NCI-H2029 treated with DMSO at 0.1 percent for 48 hours (cell line): ENCODE data around the gene FBXO5.
"Not testable (repeated sequence)": the region's sequence is repeated elsewhere in the genome, so short reads cannot be mapped to it uniquely, and the experiment has no call there.

Experiments used
- DNase-seq: peaks from one replicate; lab custom pipeline; 2025; lab: John Stamatoyannopoulos, UW

Gene FBXO5, protein sequence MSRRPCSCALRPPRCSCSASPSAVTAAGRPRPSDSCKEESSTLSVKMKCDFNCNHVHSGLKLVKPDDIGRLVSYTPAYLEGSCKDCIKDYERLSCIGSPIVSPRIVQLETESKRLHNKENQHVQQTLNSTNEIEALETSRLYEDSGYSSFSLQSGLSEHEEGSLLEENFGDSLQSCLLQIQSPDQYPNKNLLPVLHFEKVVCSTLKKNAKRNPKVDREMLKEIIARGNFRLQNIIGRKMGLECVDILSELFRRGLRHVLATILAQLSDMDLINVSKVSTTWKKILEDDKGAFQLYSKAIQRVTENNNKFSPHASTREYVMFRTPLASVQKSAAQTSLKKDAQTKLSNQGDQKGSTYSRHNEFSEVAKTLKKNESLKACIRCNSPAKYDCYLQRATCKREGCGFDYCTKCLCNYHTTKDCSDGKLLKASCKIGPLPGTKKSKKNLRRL

DNA sequence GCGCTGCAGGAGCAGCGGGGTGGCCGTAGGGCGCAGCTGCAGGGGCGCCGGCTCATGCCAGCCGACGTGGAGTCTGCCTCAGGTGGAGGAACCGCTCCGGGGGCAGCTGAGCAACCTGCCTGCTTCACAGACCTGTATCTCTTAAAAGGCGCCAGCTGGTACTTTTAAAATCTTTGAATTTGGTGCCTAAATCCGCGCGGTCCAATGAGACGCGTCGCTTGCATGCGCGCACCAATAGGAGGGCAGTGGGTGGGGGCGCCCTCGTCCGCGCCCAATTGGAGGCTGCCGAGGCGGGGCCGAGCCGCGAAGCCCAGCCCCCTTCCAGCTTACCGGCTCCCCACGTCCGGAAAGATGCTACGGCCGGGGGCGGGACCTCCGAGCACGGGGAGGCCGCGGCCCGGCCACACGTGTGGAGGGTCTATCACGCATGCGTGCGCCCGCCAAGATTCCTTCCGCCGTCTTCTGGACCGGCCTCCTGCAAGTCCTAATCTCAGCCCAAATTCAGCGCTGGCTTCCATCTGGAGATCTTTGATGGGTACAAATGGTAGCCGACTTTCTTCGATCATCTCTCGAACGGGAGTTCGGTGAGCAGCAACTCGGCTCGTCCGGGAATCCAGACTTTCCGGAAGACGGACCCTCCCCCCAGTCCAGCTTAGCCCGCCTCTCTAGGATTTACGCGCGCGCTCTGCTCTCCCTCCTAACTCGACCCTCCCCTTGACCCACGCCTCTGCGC lies at the start of gene FBXO5:
Gene FBXO5 (minus strand): TSS at position 138 of the 733 bp plus-strand sequence. CDS start 82 bp downstream, at position 56.
- DNase-seq, result peak; percentile 67

DNA sequence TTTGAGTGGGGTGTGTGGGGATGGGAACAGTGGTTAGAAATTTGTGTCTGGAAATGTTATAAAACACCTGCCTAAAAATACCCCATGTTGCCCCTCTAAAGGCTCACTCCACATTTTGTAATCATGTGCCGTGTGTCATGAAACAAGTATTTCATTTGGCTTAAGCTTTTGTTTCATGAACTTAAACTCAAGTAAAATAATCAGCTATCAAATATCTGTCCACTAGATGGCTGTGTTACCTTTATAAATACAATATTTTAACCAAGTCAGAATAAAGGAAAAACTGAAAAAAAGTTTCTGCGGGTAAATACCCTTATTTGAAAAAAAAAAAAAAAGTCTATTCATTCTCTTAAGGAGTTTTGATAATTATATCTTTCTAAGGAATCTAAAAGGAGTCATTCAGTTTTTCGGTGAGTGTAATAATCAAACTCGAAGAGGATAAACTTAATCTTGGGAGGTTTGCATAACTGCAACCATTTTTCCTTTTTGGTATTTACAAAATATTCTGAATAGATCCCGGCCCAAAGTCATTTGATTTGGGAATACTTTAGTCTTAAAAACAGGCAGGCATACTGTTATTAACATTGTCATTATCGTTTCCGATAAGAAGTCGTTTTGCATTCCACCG lies 49.5 kb upstream of the FBXO5 start:
- DNase-seq, result no peak

DNA sequence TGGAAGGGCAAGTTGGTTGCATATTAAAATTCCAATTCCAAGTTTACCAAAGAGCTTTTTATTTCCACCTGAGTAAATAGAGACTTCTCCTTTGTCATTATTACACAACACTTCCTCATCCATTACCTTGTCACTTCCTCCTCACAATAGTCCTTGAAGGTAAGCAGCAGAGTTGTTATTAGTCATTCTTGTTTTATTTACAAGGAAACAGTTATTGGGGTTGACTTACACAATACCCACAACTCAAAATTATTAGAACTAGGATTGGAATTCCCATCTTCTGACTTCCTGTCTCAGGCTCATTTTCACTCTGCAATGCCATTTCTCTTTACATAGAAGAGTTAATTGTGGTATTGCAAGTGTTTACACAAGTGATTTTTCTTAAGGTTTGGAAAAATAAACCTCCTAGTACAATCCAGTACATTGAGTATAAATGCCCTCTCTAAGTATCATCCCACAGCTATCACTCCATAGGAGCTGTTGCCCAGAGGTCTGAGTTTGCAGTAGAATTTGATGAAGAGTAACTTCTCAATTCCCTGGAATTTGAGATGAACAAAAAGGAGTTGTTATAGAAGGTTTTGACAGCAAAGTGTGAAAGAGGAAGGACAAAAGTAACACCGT lies 48.6 kb upstream of the FBXO5 start:
- no peak for DNase-seq

DNA sequence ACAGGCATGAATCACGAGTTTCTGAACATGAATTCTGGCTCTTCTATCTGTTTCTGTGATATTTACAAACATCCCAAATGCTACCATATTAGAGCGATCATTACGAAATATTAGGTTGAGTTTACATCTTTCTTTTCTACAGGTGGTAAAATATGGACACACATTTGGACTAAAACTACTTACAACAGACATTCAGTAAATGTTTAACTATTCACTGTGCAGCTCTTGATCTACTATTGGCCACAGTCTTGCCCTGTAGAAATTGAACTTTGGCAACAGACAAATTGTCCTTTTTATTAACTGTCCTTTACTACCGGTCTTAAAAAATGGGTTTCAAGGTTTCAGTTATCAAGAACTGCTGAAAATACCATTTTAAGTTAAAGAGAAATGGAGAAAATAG lies 46.1 kb upstream of the FBXO5 start:
- no peak for DNase-seq

DNA sequence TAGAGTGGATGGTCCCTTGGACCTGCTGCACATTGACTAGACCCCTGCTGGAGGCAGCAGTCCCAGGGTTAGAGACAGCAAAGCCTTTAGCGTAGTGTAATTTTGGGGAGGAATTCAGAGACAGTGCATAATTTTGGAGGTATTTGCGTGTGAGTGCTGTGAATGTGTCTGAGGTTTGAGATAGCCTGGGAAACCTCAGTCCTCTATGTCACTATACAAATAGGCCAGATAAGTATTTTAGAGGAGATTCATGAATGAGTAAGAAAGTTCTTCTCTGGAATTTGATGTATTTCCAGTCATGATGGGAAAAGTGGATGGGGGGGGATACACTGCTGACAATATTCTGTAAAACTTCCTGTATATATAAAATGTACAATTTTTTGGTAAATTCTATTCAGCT lies 45.4 kb upstream of the FBXO5 start:
- no peak for DNase-seq

DNA sequence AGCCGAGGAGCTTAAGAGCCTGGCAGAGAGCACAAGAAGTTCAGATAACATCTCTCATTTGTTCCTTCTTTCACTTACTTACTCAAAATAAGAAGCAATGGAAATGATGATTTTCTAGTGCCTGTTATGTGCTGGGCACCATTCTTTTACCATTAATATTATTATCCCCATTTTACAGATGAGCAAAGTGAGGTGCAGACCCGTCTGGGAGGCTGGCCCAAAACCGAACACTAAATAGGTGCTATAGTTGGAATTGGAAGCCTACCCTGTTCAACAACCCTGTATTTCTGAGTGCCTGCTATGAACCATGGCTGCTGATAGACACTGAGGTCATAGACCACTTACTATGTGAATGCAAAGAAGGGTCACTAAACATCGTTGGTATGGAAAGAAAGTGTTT lies 44.6 kb upstream of the FBXO5 start:
- DNase-seq, result no peak

DNA sequence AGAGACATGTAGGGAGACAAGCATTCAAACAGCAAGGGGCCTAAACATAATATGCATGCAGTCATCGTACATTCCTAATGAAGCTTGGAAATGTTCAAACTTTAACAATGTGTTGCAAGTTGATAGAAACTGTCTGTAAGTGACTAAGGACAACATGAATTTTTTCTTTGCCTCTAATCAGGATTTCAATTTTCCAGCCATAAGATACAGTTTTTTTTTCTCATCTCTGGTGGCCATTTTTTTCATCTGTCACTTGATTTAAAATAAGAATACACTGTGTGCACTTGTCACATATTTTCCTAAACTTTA lies 41.8 kb upstream of the FBXO5 start:
- DNase-seq, result no peak

DNA sequence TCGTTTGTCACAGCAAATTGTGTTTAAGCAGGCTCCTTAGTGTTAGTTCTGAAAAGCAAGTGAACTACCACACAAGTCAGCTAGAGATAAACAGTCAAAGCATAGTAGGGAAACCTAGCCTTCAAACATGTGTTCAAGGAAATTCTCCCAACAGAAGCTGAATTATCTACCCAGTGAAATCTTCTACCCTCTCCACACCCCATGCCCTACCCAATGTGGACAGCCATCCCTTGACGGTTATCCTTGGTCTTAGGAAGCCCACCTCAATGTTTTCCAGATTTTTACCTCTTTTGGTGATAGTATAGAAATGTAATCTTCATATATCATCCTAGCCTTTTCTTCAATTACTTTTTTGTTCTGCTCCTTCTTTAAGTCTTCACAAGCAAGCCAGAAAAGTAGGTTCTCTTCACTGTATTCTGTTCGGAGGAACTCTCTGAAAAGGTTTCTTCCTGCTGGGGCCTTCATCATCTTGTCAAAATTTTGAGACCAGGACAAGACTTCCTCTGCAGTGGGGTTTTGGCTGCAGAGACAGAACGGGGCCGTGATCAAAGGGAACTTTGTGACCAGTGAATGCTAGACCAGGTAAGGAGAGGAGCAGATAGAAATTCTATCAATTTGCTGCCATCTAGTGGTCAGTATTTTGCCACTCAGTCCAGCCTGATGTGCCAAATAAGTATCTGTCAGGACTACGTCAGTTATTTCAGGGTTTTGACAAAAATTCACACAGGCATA lies 41.3 kb upstream of the FBXO5 start:
- DNase-seq, result no peak

DNA sequence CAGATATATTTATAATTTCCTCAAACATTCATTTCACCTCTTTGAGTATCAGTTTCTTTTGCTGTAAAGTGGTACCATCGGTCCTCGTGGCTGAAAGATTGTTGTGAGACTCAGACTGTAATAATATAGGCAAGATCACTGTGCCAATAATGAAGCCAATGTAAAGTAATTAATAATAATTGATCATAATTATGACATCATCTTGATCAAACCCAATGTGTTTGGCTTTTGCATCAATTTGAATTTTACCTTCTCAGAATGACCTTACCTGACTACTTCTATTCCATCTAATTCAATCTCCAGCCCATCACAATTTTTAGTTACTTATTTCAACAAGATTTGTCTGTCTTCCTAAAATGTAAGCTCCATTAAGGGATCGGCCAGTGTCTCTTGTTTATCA lies 35.5 kb upstream of the FBXO5 start:
- no peak for DNase-seq

DNA sequence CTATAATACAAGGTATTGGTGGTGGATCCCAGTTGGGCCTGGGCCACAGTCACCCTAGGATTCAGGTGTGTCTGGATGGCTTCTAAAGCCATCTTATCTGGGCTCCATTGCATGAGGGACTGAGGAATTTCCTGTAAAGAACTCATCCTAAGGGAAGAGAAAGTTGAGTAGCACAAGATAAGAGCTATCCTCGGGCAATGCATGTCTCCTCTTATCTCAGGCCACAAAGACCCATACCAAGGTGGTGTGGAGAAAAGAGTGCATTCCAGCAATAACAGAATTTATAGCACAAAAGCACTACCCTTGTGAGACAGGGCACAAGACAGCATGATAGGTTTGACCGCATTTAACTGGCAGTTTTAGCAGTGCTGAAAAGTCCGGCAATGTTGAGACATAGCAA lies 34.0 kb upstream of the FBXO5 start:
- DNase-seq, result no peak

DNA sequence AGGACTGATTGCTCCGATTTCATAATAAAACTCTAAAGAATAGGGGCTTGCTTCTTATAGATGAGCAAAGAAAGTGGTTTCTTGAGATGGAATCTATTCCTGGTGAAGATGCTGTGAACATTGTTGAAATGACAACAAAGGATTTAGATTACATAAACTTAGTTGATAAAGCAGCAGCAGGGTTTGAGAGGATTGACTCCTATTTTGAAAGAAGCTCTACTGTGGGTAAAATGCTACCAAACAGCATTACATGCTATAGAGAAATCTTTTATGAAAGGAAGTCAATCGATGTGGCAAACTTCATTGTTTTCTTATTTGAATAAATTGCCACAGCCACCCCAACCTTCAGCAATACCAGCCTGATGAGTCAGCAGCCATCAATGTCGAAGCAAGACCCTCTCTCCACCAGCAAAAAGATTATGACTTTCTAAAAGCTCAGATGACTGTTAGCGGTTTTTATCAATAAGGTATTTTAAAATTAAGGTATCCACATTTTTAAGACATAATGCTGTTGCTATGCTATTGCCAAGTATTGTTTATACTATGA lies 32.3 kb upstream of the FBXO5 start:
- no peak for DNase-seq

DNA sequence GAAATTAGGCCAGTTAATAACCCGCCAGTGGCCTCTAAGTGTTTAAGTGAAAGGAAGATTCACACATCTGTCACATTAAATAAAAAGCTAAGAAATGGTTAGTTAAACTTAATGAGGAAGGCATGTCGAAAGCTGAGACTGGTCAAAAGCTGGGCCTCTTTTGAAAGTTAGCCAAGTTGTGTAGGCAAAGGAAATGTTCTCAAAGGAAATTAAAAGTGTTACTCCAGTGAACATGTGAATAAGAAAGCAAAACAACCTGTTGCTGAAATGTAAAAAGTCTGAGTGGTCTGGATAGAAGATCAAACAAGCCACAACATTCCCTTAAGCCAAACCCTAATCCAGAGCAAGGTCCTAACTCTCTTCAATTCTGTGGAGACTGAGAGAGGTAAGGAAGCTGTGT lies 30.6 kb upstream of the FBXO5 start:
- DNase-seq, result no peak

DNA sequence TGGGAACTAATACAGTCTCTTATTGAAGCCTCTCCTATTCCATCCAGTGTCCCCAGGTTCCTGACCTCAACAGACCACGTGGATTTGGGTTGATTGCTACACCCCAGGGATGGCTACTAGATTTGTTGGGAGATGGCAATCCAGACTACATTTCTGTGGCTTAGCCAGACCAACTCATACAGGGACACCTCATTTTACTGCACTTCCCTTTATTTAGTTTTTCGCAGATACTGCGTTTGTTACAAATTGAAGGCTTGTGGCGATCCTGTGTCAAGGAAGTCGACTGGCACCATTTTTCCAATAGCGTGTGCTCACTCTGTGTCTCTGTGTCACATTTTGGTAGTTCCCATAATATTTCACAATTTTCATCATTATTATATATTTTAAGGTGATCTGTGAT lies 30.0 kb upstream of the FBXO5 start:
- no peak for DNase-seq

DNA sequence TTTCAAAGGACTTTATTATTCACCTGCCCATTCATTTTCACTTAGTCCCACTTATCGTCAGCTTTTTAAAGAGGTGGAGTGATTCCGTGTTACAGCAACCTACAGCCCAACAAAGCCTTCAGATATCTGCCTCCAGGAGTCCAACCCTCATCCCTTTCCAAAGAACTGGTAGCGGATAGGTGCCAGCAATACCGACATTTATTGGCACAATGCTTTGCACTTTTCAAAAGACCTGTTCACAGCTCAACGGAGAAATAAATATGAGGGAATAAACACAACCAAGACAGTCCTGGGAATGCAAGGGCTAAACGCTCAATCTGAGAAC lies 20.5 kb upstream of the FBXO5 start:
- DNase-seq, result peak; percentile 37

DNA sequence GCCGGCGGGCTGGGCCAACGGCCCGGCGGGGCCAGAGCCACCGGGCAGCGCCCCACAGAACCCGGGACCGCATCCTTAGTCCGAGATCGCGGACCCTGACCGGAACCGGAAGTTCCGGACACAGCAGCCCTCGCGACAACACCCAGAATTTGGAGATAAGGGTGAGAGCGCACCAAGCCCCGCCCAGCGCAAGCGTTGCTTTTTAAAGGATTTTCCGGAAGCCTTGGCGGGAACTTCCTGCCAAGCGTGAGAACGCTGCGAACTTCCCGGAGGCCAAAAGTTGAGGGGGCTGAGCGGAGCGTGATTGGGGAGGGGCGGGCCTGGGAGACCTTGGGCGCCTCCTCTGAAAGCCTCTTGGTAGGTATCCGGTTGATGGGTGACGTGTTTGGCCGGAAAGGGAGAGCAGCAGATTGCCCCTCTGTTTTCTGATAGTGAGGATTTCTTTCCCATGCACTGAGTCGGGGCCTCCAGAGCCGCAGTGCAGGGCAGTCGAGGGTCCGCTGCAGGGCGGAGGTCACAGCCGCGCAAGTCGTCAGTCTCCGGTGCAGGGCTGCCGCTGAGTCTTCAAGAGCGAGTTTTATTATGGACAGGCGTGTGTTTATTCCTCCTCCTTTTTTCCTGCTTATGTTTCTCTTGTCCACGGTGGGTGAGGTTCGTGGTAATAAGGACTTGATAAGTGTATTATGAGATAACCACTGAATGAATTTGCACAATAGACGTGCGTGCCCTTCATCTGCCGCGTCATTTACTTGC lies 19.9 kb upstream of the FBXO5 start, which contains the start of gene MTRF1L:
Gene MTRF1L (minus strand): TSS at position 97 of the 753 bp plus-strand sequence. CDS start 24 bp downstream, at position 73.
- DNase-seq, result peak; percentile 35

DNA sequence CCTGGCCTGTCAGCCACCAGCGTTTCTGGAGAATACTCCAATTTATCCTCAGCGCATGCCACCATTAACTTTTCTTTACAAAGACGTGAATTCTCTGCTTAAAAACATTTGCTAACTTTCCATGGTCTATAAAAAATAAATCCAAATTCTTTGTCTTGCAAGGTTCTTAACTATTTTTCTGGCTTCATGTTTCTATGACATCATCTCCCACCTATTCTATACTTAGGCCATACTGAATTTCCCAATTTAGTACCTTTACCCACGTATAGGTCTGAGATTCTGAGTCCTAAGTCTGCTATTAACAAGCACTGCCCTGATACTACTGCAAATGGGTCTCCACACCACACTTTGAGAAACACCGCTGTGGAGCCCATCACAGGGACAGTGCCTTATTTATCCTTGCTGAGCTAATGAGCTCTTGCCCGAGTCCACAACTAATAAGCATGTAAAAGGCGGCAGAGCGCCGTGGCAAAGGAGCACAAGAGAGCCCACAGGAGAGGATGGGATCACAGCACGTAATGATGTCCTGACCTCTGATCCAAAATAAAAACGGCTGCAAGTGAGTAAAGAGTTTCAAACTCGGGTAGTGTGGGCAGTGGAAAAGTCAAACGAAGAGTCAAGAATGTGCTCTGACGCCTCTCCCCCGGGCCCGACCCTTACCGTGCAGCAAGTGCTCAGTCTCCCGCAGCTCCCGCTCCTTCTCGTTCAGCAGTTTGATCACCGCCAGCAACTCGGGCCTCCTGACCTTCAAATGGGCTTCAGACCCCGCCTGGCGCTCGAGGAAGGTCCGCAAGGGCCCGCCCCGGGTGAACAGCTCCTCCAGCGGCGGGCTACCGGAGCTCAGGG lies 19.1 kb upstream of the FBXO5 start:
- DNase-seq, result no peak

DNA sequence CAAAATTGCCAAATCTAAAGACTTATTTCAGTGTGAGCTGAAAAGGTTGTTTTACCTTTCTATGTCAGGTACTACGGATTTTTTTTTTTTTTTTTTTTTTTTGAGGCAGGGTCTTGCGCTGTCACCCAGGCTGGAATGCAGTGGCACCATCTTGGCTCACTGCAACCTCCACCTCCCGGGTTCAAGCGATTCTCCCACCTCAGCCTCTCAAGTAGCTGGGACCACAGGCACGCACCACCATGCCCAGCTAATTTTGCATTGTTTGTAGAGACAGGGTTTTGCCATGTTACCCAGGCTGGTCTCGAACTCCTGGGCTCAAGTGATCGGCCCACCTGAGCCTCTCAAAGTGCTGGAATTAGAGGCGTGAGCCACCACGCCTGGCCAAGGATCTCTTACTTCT lies 17.9 kb upstream of the FBXO5 start:
- DNase-seq, result not testable (repeated sequence)

DNA sequence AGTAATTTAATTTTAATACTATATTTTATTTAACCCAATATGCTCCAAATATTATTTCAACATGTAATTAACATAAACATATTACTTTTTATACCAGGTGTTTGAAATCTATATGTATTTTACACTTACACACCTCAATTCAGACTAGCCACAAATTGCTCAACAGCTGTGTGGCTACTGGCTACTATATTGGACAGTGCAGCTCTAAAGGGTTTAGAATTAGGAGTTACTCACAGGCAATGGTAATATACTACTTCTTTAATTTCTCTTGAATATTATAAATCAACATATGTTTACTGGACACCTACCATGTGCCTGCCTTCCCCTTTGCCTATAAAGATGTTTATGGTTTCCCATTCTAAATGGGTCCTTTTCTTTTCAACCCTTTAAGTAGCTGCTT lies 17.4 kb upstream of the FBXO5 start:
- no peak for DNase-seq

DNA sequence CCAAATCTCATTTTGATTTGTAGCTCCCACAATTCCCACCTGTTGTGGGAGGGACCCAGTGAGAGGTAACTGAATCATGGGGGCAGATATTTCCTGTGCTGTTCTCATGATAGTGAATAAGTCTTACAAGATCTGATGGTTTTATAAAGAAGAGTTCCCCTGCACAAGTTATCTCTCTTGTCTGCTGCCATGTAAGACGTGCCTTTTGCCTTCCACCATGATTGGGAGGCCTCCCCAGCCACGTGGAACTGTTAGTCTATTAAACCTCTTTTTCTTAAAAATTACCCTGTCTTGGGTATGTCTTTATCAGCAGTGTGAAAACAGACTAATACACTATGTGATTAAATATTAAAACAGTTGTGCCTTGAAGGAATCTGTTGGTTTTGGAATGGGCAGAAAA lies 16.7 kb upstream of the FBXO5 start:
- not testable (repeated sequence) for DNase-seq

DNA sequence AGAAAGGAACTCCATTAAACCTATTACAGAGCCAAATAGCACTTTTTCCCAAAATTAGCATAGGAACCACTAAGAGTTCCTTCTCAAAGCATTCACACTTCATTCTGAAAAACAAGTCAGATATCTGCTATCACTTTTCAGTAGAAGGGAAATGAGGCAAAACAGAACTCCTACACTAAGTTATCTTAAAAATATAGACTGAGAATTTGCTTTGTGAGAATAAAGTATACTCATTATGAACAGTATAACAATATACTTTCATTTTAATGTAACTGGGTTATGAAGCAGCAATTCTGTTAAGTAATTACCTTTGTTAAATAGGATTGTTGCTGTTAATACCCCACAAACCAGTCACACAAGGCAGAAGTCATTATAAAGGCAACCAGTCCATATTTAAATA lies 11.0 kb upstream of the FBXO5 start:
- no peak for DNase-seq
